GM20000 (cell line): Measurements from ENCODE around the gene ILK.

Experiments used
- DNase-seq: peaks from one replicate; pipeline ENCODE4 v3.0.0; 2012; ENCODE audit warnings: low spot score
- CTCF ChIP-seq: IDR thresholded peaks from 2 replicates; pipeline ENCODE4 v1.5.1; 2012; ENCODE audit warnings: mild to moderate bottlenecking, control low read depth; ENCODE audit errors: extremely low read depth, missing control alignments

The ILK gene

GRCh38 chr11:6657346-6657745 lies 53.8 kb downstream of the ILK start:
- DNase-seq = no peak
- no peak for TF ChIP-seq CTCF

GRCh38 chr11:6658647-6659046 lies 55.1 kb downstream of the ILK start:
- DNase-seq = no peak
- no peak for TF ChIP-seq CTCF
